Vagina (tissue), 2 donors: ENCODE results near the gene ARHGAP26.

Experiments used
- CTCF ChIP-seq, 3 experiments: fragments of 450-650 bp in 2 of 3; fragments of 200-600 bp in 1 of 3; sonication (generic) in 1 of 3; IDR thresholded peaks; one replicate each; pipeline ENCODE4 v1.5.1; 2017 to 2019; ENCODE audit warnings: antibody characterized with exemption in 3 of 3, mild to moderate bottlenecking in 2 of 3, moderate library complexity in 2 of 3
- POLR2A ChIP-seq, 2 donors: fragments of 450-650 bp; IDR thresholded peaks; one replicate each; pipeline ENCODE4 v1.6.1; 2017; ENCODE audit warnings: antibody characterized with exemption in 2 of 2, mild to moderate bottlenecking in 2 of 2, moderate library complexity in 2 of 2
- POLR2AphosphoS5 ChIP-seq, 2 donors: sonication (generic); formaldehyde crosslinking; IDR thresholded peaks; one replicate each; pipeline ENCODE4 v1.9.0; 2017; ENCODE audit warnings: antibody characterized with exemption in 2 of 2, mild to moderate bottlenecking in 2 of 2, low read depth in 1 of 2; ENCODE audit not compliant: insufficient read depth in 1 of 2

GRCh38 chr5:143141652-143142051, 371.5 kb downstream of the ARHGAP26 start:
- no peak for TF ChIP-seq CTCF (IDR thresholded peaks at IDR 0.05)
- no peak for TF ChIP-seq POLR2A (IDR thresholded peaks at IDR 0.05)
- no peak for TF ChIP-seq POLR2AphosphoS5 (IDR thresholded peaks at IDR 0.05; ENCODE audit: insufficient read depth in 1 of 2, low read depth in 1 of 2)
